HG02840 (cell line): ENCODE results near the gene EDEM1.
A peak's percentile ranks its signal among the peaks of the same experiment; 100 is the strongest.

Experiments
- ATAC-seq: cut with Tn5 transposase; IDR thresholded peaks from one replicate; pipeline ENCODE4 v1.9.1; 2021; ENCODE audit warnings: mild to moderate bottlenecking, moderate library complexity, moderate number of reproducible peaks; ENCODE audit not compliant: unreplicated experiment, low FRiP score

EDEM1 gene

DNA sequence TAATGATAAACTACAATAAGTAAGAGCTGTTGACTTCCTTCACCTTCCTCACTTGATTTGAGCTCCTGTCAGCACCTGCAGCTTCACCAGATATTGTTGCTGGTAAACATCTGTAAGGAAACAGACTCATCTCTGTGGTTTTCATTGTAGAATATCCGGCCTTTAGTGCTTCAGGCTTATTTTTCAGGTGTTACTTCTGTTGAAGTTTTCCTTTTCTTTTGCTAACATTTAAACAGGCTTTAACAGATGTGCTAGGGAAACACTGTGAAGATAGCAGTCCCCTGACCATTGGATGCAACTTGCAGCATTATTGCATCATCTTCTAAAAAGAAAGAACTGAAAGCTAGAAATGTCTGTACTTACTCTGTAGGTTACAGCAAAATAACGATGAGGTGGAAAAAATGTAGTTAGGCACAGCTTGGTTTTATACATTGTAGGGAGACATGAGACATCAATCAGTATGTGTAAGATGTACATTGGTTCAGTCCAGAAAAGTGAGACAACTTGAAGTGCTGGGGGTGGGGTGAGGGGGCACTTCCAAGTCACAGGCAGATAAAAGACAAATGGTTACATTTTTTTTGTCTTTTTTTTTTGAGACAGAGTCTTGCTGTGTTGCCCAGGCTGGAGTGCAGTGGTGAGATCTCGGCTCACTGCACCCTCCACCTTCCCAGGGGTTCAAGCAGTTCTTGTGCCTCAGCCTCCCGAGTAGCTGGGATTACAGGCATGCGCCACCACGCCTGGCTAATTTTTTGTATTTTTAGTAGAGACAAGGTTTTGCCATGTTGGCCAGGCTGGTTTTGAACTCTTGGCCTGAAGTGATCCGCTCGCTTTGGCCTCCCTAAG, 10.2 kb downstream of the EDEM1 start:
- peak; percentile 69 for ATAC-seq

DNA sequence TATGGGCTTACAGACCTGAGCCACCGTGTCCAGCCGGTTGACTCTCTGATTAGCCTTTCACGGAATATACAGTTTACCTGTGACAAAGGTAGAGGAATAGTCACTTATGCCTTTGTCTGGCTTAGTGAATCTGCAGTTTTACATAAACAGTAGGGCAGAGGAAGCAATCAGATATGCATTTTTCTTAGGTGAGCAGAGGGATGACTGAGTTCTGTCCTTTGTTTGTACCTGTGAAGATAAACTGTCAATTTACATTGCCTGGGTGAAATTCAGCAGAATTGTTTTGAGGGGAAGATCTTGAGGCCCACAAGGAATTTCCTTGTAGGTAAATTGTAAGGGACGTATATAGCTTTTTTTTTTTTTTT, 10.8 kb downstream of the EDEM1 start:
- ATAC-seq, result no peak

DNA sequence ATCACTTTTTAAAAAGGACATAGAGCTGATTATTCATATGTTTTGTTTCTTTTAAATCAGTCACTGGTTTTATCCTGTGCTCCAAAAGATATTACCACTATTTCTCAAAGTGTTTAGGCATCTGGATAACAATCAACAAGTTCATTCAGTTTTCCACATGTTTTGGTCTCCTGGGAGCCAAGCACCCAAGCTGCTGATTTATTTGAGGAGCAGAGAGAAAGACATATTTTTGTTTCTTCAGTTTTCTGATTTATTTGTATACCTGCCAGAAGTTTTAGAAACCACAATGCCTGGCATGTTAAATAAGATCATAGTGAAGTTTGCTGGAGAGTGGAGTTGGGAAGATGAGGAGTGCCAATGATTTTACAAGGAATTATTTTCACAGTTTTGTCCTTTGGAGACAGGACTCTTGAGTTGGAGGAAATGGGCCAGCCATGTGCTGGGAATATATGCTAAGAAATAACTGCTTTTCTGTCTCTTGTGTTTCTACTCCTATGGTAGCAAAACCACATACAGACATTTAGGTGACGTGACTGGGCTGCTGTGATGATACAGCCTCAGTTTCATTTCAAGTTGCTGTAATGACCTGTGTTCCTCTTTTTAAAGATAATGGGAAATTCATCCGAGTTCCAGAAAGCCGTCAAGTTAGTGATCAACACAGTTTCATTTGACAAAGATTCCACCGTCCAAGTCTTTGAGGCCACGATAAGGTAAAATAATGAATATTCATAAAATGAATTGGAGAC, 11.7 kb downstream of the EDEM1 start:
- ATAC-seq, result no peak

DNA sequence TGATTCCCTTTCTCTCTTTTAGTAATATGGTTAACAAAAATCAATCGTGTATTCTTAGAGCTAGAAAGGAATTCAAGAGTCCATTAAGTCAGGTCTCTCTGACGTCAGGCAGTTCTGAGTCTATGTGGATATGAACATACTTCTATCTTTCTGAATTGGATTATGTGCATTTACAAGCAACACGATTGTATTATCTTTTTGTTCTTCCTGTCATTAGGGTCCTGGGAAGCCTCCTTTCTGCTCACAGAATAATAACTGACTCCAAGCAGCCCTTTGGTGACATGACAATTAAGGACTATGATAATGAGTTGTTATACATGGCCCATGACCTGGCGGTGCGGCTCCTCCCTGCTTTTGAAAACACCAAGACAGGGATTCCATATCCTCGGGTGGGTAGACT, 14.0 kb downstream of the EDEM1 start:
- ATAC-seq, result no peak

DNA sequence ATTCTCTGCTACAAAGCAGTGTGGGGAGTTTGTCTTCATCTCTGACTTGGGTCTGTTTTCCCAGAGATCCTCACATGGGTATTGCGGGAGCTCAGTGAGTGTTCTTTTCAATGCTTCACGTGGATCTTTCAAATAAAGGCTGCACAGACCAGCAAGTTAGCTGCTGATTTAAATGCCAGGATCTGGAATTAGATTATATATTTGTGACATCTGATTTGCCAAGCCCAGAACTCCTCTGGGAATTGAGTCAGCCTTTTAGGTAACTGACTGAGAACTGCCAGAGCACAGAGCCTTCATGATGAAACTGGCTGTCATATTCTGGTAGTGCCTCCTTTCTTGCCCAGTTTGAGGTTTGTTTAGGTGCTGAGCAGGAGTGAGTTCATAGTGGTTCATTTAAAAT, 14.7 kb downstream of the EDEM1 start:
- ATAC-seq, result no peak

DNA sequence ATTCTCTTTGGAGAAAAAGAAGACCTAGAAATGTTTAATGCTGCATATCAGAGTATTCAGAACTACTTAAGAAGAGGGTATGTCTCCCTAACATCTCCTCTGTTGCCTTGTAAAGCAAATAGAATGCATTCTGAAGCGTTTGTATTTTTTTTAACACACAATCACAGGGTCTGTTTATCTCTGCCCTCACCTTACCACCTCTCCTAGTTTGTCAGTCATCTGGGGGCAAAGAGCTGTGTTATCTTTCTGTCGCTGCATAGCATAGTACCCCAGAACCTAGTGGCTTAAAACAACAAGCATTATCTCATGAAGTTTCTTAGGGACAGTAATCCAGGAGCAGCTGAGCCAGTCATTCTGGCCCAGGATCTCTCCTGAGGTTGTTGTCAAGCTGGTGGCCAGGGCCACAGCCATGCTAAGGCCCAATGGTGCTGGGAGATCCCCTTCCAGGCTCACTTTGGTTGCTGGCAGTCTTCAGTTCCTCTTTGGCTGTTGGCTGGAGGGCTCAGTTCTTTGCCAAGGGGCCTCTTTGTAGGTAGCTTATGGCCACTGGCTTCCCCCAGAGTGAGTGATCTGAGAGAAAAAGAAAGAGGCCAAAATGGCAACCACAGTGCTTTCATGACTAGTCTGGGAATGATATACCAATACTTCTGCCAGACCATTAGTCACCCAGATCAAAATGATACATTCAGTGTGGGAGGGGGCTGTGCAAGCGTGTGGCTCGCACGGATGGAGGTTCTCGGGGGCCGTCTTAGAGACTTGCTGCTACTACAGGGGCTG, 17.8 kb downstream of the EDEM1 start:
- peak; percentile 98 for ATAC-seq

DNA sequence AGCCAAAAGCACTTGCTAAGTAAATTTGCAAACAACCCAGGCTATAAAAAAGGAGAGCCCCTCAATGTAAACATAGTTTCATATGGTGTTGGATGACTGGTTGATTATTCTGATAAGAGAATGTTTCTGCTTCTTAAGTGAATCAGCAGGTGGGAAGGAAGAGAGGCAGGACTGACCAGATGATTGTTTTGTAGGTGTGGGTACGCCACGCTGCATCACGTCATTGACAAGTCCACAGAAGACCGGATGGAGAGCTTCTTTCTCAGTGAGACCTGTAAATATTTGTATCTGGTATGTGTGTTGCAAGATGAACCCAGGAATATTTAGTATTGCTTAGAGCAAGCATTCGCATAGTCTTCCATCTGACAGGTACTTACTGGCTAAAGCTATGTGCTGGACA, 23.4 kb downstream of the EDEM1 start:
- ATAC-seq, result no peak

DNA sequence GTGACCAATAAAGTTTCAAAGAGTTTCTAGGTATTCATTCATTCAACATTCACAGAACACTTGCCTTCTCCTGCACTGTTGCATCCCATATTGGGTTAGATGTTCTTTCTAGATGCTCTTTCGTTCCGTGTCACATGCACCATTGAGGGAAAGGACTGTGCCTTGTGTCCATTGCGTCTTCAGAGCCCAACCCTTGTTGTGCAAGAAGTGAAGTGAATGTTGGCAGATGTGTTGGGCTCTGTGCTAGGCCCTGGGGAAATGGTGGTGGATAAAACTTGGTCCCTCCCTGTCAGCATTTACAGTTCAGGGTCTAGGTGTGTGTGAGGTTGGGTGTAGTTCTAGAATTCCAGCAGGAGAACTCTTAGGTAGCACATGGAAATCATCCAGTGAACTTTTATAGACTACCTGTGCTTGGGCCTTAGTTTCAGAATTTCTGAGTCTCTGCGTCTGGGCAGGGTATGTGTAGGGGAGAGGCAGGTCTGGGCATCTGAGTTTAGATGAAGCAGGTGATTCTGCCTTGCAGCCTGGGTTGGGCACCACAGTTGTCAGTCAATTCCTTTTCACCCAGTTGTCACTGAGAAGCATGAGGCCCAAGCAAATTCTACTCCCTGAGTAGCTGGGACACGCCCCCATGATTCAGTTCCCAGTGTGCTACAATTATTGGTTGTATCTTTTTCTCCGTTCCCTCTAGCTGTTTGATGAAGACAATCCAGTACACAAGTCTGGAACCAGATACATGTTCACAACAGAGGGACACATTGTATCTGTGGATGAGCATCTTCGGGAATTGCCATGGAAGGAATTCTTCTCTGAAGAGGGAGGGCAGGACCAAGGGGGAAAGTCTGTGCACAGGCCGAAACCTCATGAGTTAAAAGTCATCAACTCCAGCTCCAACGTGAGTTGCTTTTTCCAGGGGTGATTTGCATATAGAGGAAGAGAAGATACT, 25.4 kb downstream of the EDEM1 start:
- ATAC-seq, result no peak

DNA sequence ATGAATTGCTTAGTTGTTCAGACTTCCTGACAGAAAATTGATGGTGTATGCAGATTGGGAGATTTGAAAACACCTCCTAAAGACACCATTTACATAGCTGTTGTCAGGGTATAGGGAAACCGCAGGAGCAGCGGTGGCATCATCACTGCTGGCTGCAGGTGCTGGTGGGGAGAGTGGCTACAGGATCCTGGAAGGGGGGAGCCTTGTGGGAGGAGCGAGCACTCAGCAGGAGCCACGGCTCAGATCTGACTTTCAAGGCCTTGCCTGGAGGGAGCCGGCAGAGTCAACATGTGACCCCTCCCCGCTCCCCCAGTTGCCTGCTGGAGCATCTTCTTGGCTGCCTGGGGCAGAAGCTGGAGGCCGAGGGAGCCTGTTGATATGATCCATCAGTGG, 26.1 kb downstream of the EDEM1 start:
- ATAC-seq, result no peak

DNA sequence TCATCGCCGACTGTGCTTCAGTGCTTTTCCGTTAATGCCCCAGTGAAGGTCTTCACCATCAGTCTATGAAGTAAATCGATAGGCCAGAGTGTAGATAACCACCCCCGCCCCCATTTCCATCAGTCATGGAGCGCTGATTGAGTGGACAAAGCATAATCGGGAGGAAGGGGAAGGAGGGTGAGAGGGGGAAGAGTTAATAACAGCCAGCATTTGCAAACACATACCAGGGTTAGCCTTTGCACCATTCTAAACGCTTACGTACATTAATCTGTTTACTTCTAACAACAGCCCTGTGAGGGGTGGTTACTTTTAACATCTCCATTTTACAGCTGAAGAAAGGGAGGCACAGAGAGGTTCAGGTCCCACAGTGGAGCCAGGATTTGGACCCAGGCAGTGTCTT, 26.8 kb downstream of the EDEM1 start:
- no peak for ATAC-seq

DNA sequence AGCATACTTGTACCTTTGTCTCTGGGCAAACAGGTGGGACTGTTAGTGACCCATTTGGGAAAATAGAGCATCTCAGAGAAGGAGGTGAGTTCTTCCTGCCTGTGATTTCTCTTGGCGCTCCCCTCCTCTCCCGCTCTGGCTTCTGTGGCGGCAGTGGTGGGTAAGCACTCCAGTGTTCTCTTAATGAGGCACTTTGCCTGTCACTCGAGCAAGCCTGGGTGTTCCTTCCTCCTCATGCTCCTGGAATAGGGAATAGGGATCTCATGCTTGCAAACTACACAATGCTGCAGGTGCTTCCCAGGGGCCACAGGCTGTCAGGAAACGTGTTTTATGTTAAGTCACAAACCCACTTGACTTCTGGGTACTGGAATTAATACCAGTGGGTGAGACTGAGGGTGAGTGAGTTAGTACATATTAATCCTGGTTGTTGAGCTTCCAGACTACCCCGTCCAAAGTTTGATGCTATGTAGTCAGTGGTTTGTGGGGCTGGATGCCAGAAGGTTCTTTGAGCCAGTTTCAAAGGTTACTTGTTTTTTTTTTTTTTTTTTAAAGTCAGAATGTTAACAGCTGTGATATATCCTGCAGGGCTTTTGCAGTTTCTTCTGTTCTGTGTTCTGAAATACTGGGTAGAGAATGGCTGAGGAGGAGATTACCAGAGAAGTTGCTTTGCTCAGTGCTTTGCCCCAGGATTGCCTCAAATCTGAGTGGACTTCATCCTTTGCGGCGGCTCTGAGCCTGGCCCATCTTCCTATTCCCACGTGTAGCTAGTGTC, 30.5 kb downstream of the EDEM1 start:
- ATAC-seq, result no peak

DNA sequence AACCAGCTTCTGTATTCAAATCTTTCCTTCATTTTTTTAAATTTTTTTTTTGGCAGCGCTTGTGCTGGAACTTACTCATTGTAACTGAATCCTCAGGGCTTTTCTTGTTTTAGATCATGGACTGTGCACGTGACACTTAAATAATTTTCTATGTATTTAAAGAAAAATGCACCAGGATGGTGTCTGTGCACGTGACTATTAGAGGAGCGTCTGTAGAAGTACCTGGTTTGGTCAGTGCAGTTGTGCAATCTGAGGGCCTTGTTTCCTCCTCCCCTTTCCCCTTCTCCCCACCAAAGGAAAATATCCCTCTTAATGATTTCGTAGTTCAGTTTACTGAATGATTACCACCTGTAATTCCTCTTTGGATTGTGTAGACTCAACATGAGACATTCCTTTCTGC, 31.3 kb downstream of the EDEM1 start:
- ATAC-seq, result no peak

DNA sequence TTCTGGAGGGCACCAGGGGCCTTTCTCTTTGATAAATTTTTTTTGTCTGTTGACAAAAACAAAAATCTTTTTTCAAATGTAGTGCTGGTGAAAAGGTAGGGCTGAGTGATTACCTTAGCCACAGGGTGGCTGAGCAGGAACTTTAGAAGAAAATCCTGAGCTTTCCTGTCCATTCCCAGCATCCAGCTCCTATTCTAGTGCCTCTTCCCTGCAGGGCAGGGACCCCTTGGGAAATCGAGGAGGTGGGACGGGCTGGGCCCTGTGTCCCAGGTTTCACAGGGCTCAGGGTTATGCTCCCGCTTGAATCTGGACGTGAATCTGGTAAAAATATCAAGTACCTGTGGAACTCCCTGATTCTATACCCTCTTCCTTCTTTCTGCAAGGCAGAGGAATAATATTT, 31.7 kb downstream of the EDEM1 start:
- no peak for ATAC-seq

DNA sequence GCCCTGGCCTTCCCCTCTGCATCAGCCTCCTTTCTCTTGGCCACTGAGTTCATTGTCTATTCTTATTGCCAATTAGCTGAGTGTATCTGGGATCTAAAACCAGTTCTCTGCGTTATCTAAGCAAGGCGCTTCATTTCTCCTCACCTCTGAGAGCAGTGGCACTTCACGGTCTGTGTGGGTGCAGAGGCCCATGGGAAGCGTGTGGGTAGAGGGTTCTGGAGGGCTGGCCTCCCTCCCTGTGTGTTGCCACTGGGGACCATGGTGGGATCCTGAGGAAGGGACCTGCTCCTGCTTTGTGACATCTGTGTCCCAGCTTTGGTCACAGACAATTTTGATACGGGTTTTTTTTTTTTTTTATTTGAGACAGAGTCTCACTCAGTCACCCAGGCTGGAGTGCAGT, 32.7 kb downstream of the EDEM1 start:
- ATAC-seq, result no peak

DNA sequence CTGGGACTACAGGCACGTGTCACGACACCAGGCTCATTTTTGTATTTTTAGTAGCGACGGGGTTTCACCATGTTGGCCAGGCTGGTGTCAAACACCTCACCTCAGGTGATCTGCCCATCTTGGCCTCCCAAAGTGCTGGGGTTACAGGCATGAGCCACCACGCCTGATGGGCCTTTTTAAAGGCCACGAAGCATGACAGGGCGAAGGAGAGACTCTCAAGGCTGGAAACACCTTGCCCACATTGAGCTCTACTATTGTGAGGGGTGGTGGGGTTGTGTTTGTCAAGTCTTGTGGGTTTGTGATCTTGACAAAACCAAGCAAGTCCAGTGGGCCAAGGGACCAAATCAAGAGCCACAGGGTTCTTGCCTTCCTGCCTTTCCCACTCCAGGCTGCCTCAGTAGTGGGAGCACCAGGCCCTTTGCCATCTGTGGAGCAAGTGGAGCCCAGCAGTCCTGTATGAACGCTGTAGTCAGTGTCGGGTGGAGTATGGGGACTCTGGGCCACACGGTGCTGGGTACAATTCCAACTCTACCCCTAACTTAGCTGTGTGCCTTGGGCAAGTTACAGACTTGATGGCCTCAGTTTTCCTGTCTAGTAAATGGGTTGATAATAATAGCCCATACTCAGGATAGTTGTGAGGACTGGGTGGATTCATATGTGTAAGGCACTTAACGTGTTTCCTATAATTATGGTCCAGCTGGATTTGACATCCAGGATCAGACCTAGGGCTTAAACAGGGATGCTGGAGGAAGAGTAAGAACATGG, 33.3 kb downstream of the EDEM1 start:
- no peak for ATAC-seq

DNA sequence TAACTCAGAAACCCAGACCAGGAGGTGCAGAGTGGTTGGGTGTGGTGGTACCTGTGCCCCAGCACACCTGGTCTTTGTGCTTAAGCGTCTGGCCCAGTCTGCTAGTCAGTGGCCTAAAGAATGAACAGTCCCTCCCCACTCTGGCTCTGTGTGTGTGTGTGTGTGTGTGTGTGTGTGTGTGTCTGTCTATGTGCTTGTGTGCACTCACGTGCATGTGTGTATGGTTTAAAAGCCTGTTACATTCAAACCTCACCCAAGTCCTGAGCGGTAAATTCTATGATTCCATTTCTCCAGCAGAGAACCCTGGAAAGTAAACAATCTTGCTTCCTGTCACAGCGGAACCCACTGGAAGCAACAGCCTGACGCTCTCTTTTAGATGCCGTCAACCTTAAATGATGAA, 34.2 kb downstream of the EDEM1 start:
- no peak for ATAC-seq

DNA sequence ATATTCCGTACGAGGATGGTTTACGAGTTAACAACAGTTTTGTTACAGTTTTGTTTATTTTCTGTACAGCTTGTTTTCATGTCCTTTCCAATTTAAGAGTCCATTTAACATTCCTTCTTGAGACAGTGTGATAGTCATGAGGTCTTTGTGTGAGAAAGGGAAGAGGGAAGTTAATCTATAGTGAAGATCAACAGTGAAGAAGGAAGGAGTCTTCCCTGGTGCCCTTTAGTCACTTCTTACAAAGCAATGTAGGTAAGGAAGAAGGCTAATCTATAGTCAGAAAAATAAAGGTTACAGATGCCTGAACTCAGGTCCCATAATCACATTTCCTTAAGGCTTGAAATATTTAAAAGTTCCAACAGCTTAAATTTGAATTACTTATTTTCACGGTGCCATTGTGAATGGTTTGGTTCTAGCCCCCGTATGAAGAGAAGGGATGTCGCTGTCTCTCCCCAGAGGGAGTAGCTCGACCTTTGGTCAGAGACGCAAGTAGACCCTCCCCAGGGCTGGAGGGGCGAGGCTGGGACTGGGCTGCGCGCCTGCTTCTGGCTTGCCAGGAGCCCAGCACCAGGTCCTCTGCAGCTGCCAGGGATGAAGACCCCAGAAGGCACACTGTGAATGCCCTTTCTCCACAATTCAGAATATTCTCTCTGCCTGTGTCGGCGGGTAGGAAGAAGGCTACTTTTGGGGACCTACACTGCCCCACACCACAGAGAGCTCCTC, 34.9 kb downstream of the EDEM1 start:
- ATAC-seq, result no peak

DNA sequence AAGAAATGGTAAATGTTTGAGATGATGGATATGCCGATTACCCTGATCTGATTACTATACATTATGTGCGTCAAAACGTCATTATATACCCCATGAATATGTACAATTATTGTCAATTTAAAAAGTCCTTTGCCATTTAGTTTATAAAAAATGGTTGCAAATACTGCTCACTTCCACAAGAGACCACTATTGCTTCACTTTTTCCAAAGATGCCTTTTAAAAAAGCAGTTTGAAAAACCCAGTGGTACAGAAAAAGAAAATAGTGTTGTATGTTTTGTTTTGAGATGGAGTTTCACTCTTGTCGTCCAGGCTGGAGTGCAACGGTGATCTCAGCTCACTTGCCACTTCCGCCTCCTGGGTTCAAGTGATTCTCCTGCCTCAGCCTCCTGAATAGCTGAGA, 39.3 kb downstream of the EDEM1 start:
- no peak for ATAC-seq
